GM06990 (cell line): ENCODE measurements around the gene LYRM4.
A peak's percentile ranks its signal among the peaks of the same experiment; 100 is the strongest.

Source experiments
- DNase-seq: peaks from one replicate; pipeline ENCODE4 v3.0.0-alpha.2; 2011; ENCODE audit not compliant: insufficient read length; ENCODE audit errors: extremely low read depth
- H3K27me3 ChIP-seq: replicated peaks from 2 replicates; pipeline ENCODE4 v1.6.0; 2011; ENCODE audit warnings: low read length; ENCODE audit not compliant: control insufficient read depth, insufficient read depth
- H3K36me3 ChIP-seq: 2 replicates; pipeline ENCODE4 v1.5.1; 2011; ENCODE audit warnings: low read length; ENCODE audit not compliant: control insufficient read depth, insufficient read depth
- H3K4me3 ChIP-seq: replicated peaks from 2 replicates; pipeline ENCODE4 v1.5.1; 2011; ENCODE audit warnings: low read depth, mild to moderate bottlenecking, control low read depth, low read length
- TF ChIP-seq, protein P1 (sequence below): IDR thresholded peaks from 2 replicates; pipeline ENCODE4 v1.5.1; 2011; ENCODE audit warnings: low read length, control low read depth, mild to moderate bottlenecking, inconsistent platforms; ENCODE audit not compliant: insufficient read depth, poor library complexity, severe bottlenecking

LYRM4 gene

DNA sequence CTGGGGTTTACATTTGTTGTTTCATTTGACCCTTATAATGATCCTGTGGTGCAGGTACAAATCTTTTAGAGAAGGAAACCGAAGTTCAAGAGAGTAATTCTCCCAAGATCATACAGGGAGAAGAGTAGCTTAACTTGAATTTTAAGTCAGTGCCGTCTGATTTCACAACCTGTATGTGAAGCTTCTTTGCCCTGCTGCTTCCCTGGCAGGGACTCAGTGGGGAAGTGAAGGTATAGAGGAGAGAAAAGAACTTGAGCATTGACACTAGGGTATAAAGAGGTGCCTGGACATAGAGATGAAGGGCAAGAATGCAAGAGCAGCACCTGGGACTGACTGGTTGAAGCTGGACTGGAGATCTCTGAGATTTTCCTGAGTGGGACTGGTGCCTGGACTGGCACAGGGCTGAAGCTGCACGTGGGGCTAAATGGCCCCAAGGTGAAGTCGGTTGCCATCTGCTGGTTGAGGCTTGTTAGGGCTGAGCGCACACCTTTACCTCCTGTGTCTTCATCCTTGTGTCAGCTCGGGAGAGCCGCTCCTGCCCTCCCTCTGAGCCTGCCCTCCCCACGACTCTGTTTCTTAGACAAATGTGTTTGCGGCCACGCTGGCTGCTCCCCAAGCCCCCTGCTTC, 42.4 kb upstream of the LYRM4 start:
- Histone ChIP-seq H3K36me3 (no peaks in the 10 kb centered on the region), H3K4me3 (peak overlapping the region; percentile 40), H3K27me3 (no peaks in the 10 kb centered on the region)
- TF ChIP-seq, protein P1, sequence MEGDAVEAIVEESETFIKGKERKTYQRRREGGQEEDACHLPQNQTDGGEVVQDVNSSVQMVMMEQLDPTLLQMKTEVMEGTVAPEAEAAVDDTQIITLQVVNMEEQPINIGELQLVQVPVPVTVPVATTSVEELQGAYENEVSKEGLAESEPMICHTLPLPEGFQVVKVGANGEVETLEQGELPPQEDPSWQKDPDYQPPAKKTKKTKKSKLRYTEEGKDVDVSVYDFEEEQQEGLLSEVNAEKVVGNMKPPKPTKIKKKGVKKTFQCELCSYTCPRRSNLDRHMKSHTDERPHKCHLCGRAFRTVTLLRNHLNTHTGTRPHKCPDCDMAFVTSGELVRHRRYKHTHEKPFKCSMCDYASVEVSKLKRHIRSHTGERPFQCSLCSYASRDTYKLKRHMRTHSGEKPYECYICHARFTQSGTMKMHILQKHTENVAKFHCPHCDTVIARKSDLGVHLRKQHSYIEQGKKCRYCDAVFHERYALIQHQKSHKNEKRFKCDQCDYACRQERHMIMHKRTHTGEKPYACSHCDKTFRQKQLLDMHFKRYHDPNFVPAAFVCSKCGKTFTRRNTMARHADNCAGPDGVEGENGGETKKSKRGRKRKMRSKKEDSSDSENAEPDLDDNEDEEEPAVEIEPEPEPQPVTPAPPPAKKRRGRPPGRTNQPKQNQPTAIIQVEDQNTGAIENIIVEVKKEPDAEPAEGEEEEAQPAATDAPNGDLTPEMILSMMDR = peak; percentile 85
- peak; percentile 61 for DNase-seq

DNA sequence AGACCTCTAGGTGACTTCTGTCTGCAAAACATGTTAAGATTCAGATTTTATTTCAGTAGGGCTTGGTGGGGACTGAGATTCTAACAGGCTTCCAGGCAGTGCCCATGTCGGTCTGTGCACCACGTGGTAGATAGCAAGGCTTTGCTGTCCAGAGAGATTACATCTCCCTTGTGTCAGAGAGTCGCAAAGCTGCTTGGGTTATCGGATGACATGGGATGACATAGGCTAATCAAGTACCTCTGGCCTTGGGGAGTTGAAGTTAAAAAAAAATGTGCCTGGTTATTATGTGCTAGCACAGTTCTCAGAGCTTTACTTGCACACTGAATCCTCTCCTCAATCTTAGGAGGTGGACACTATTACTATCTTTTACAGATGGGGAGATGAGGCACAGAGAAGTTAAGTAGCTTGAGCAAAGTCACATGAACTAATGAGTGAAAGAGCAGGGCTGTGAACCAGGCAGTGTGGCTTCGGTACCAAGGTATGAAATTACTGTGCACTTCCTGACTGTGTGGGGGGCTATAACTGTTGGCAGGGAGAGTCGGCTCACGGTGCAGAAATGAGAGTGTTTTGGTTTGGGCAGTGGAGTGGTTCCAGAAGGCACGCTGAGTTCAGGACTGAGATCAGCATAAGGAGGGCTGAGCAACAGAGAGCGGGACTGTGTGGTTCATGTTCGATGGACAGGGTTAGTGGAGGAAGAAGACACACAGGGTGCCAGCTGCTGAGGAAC, 41.6 kb upstream of the LYRM4 start:
- TF ChIP-seq, protein P1 = no peak
- peak overlapping the region; percentile 40 for H3K4me3 ChIP-seq
- no peaks in the 10 kb centered on the region for H3K36me3 ChIP-seq
- H3K27me3 ChIP-seq = no peaks in the 10 kb centered on the region
- DNase-seq = peak; percentile 83

DNA sequence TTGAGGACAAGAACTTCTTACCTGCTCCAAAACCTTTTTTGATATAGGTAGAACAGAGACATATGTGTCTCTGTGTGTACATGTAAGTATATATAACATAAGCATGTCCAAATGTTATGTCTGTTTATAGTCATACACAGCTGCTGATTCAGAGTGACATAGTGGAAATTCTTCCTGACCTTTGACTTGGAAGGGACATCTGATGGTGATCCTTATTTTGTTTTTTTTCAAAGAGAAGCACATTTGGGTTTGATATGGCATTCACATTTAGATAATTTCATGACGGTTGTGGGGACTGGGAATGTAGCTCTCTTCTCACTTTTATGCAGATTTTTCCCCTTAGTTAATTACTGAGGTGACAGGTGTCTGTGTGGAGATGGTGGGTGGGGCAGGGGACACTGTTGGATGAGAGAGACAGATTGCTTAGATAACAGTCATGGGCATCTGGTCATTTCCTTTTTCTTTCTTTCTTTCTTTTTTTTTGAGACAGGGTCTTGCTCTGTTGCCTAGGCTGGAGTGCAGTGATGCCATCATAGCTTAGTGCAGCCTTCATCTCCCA, 39.5 kb upstream of the LYRM4 start:
- TF ChIP-seq, protein P1 = no peak
- no peaks in the 10 kb centered on the region for H3K27me3 ChIP-seq
- H3K4me3 ChIP-seq = no peak overlapping the region
- DNase-seq = no peak
- H3K36me3 ChIP-seq = no peaks in the 10 kb centered on the region

DNA sequence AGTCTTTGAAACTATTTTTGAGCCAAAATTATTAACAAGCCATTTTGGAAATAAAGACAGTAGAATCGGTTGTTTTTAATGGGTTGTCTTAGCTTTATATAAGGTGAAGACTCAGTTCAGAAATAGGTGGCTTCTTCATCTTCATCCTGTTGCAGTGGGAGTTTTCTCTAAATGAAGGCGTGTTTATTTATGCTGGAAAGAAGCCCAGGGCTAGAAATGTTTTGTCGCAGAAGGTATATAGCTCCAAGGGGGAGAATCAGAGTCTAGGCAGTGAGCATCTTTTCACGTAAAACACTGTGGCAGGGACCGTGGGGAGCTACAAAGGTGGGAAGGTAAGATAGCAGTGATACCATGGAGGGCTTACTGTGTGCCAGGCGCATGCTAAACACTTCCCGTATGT, 34.9 kb upstream of the LYRM4 start:
- H3K36me3 ChIP-seq = no peaks in the 10 kb centered on the region
- TF ChIP-seq, protein P1 = no peak
- no peak overlapping the region for H3K4me3 ChIP-seq
- no peak for DNase-seq
- no peaks in the 10 kb centered on the region for H3K27me3 ChIP-seq

DNA sequence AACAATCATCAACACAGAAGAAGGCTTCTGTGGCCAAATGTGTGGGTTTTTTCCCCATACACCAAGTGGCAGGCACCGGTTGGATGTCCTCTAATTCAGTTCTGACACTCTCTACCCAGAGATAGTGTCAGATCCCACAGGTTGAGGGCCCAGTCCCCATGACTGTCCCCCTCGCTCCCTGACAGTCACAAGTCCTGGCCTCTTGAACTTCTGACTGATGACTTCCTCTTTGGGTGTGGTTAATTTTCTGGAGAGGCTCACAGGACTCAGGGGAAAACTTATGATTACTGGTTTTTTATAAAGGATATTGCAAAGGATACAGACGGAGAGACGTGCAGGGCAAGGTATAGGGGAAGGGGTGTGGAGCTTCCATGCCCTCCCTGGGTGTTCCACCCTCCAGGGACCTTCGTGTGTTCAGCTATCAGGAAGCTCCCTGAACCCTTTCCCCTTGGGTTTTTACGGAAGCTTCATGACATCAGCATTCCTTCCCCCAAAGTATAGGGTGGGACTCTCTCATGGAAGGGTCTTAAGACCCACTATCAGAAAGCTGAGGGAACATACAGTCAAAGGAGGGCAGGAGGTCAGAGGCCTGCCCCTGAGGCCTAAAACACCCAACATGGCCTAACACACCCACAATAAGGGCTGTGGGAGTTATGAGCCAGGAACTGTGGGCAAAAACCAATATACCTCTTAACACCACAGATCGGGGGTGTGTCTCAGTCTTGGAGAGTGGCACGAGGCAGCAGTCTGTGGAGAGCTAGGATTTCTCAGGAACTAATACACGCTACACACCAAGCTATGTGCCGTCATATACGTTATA, 33.9 kb upstream of the LYRM4 start:
- Histone ChIP-seq H3K27me3 (no peaks in the 10 kb centered on the region), H3K36me3 (no peaks in the 10 kb centered on the region), H3K4me3 (no peak overlapping the region)
- TF ChIP-seq, protein P1 = no peak
- DNase-seq = no peak
